ENCODE measurements around the gene SH3GL2.

DNA sequence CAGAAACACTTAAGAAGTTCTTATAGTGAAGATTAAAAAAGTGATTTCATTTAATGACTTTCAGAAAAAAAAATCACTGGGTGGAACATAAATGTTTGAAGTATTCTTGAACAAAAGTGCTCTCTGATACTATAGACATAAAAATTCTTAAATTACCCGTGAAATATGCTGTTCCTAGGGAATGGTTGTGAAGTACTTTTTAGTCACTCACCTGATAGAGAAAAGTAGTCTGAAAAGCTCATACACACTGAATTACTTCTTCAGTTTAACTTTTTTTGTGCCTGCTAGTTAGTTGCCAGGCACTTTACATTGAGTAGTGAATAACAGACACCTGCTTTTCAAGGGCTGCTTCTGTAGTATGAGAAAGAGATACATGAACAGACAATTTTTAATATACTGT, 78.0 kb downstream of the SH3GL2 start:
- TF ChIP-seq CTCF (conservative IDR thresholded peaks at IDR 0.05; ENCODE audit: low read length) = no peak
- no peak for TF ChIP-seq EZH2phosphoT487 (IDR thresholded peaks at IDR 0.05; ENCODE audit: borderline replicate concordance)
